ENCODE measurements around the gene N4BP3.
"Not testable (repeated sequence)": the region's sequence is repeated elsewhere in the genome, so short reads cannot be mapped to it uniquely, and the experiment has no call there.

N4BP3 gene

GRCh38 chr5:178081571-178082243 lies 31.6 kb upstream of the N4BP3 start:
- in situ Hi-C loops (cut with HindIII; ENCODE audit: low pct_ligation_motif_present, low sequenced_read_pairs), result no loop called here

GRCh38 chr5:178083922-178084321 lies 29.4 kb upstream of the N4BP3 start:
- Histone ChIP-seq H3K4me3 (ENCODE audit: low read depth, low read length) (no peak overlapping the region), H3K27ac (no peak overlapping the region), H3K27me3 (replicated peaks) (peaks cover 2% of the 10 kb centered on the region), H3K36me3 (replicated peaks) (no peaks in the 10 kb centered on the region)
- in situ Hi-C loops (cut with HindIII; ENCODE audit: low pct_ligation_motif_present, low sequenced_read_pairs), result no loop called here
- DNase-seq, result no peak
- no peak for TF ChIP-seq CTCF (IDR thresholded peaks at IDR 0.05; ENCODE audit: low read depth, low read length, missing control alignments)

More at GRCh38 chr5:178081571-178082243, 31.6 kb upstream of the N4BP3 start:
- no peak for DNase-seq
- H3K36me3 ChIP-seq (replicated peaks), result no peaks in the 10 kb centered on the region
- no peak overlapping the region for H3K4me3 ChIP-seq (ENCODE audit: low read depth, low read length)
- TF ChIP-seq CTCF (IDR thresholded peaks at IDR 0.05; ENCODE audit: low read depth, low read length, missing control alignments), result no peak
- H3K27ac ChIP-seq, result no peak overlapping the region
- H3K27me3 ChIP-seq (replicated peaks), result peaks cover 2% of the 10 kb centered on the region

GRCh38 chr5:178085316-178085715 lies 28.0 kb upstream of the N4BP3 start:
- Histone ChIP-seq H3K36me3 (replicated peaks) (no peaks in the 10 kb centered on the region), H3K27me3 (replicated peaks) (no peaks in the 10 kb centered on the region), H3K4me3 (ENCODE audit: low read depth, low read length) (no peak overlapping the region), H3K27ac (no peak overlapping the region)
- in situ Hi-C loops (cut with HindIII; ENCODE audit: low pct_ligation_motif_present, low sequenced_read_pairs), result no loop called here
- no peak for DNase-seq
- no peak for TF ChIP-seq CTCF (IDR thresholded peaks at IDR 0.05; ENCODE audit: low read depth, low read length, missing control alignments)

GRCh38 chr5:178086266-178086665 lies 27.1 kb upstream of the N4BP3 start:
- Histone ChIP-seq H3K27me3 (replicated peaks) (no peaks in the 10 kb centered on the region), H3K27ac (no peak overlapping the region), H3K4me3 (ENCODE audit: low read depth, low read length) (no peak overlapping the region), H3K36me3 (replicated peaks) (no peaks in the 10 kb centered on the region)
- no peak for TF ChIP-seq CTCF (IDR thresholded peaks at IDR 0.05; ENCODE audit: low read depth, low read length, missing control alignments)
- no peak for DNase-seq
- in situ Hi-C loops (cut with HindIII; ENCODE audit: low pct_ligation_motif_present, low sequenced_read_pairs), result no loop called here

GRCh38 chr5:178087199-178087598 lies 26.1 kb upstream of the N4BP3 start:
- DNase-seq; in situ Hi-C loops (cut with HindIII; ENCODE audit: low pct_ligation_motif_present, low sequenced_read_pairs); H3K4me3 ChIP-seq (ENCODE audit: low read depth, low read length); H3K36me3 ChIP-seq (replicated peaks); H3K27me3 ChIP-seq (replicated peaks); H3K27ac ChIP-seq: not testable (repeated sequence)

GRCh38 chr5:178090856-178091255 lies 22.5 kb upstream of the N4BP3 start:
- H3K27me3 ChIP-seq (replicated peaks), result no peaks in the 10 kb centered on the region
- no peak for DNase-seq
- no peak for TF ChIP-seq CTCF (IDR thresholded peaks at IDR 0.05; ENCODE audit: low read depth, low read length, missing control alignments)
- no peak overlapping the region for H3K27ac ChIP-seq
- in situ Hi-C loops (cut with HindIII; ENCODE audit: low pct_ligation_motif_present, low sequenced_read_pairs), result no loop called here
- no peak overlapping the region for H3K4me3 ChIP-seq (ENCODE audit: low read depth, low read length)
- no peaks in the 10 kb centered on the region for H3K36me3 ChIP-seq (replicated peaks)
